HG03457 (cell line): ENCODE results near the gene ITGA3.

Experiments used
- ATAC-seq: cut with Tn5 transposase; IDR thresholded peaks from one replicate; pipeline ENCODE4 v1.9.1; 2021; ENCODE audit warnings: moderate number of reproducible peaks; ENCODE audit not compliant: unreplicated experiment

The ITGA3 gene

DNA sequence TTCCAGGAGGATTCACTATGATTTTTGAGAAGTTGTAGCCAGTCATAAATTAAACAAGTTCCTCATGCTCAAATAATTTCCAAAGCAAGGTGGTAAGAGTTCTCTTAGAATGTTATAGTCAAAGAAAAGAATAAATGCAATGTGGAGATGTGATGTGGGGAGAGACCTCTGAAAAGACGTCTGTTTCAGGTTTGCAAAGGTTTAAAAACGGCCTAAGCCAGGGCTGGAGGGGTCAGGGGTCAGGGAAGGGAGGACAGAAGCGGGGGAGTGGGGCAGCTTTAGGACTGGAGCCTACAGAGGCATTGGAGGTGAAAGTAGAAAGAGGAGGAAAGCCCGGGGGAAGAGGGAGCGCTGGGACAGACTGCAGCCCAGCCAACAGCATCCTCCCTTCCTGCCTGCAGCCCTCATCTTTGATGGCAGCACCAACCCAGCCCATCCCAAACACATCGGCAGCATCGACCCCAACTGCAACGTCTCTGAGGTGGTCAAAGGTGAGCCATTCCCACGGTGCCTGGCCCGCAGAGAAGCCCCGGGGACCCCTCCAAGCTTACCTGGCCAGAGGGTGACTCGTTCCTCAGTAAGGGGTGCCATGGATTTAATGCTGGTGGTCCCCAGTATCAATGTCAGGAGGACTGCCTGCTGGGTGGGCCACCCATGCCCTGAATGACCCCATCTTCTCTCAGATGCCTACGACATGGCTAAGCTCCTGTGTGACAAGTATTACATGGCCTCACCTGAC lies 50.7 kb downstream of the ITGA3 start:
- ATAC-seq, result no peak

DNA sequence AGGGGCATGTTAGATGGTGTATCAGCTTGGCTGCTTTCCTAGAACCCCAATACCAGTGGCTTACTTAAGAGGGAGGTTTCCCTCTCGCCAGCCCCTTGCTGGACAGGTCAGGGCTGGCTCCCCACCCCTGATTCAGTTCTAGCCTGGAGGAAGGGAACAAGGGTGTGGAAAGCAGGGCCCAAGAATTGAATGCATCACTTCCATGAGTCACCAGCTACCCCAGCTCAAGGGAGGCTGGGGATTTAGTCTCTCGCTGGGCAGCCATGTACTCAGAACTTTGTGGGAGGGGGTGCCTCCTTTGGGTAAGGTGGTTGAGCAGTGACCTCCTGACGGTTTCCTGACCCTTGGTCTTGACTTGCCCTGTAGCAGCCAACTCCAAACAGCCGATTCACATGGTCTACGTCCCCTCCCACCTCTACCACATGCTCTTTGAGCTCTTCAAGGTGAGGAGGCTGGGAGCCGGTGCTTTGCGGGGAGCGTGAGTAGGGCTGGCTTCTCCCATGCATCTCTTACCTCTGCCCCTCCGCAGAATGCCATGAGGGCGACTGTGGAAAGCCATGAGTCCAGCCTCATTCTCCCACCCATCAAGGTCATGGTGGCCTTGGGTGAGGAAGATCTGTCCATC lies 52.0 kb downstream of the ITGA3 start:
- ATAC-seq, result no peak

DNA sequence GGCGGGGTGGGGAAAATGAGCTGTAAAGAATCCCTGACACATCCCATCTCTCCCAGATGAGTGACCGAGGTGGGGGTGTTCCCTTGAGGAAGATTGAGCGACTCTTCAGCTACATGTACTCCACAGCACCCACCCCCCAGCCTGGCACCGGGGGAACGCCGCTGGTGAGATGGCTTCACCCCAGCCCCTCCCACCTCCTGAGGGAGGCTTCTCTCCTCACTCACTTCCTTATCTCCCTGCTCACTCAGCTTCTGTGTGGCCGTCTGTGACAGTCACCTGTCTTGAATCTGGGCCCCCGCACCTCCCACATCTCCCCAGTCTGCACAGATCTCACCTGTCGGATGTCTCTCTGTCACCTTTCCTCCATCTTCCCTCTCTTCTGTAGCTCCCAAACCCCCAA lies 52.6 kb downstream of the ITGA3 start:
- no peak for ATAC-seq

DNA sequence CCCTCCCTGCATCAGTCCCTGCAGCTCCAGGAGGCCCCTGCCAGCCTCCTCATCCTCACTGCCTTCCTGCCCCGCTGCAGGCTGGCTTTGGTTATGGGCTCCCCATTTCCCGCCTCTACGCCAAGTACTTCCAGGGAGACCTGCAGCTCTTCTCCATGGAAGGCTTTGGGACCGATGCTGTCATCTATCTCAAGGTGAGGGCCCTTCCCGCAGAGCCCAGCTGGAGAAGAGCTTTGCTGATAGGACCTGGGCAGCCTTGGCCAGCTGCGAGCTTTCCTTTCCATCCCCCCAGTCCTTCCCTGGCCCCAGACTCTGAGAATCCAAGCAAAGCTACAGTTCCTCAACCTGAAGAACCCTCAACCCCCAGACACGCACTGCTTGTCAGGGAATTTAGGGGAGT lies 53.3 kb downstream of the ITGA3 start:
- ATAC-seq, result no peak

DNA sequence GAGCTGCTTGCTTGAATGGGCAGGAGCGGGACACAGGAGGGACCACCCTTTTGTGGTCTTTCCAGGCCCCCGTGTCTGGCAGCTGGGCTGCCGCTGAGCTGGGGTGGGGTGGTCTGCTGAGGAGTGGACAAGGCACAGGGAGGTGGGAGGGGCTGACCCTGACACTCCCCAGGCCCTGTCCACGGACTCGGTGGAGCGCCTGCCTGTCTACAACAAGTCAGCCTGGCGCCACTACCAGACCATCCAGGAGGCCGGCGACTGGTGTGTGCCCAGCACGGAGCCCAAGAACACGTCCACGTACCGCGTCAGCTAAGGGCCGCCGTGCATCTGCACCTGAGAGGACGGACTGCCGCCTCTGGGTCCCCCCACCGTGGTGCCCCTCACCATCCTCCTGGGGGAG lies 53.9 kb downstream of the ITGA3 start:
- no peak for ATAC-seq

DNA sequence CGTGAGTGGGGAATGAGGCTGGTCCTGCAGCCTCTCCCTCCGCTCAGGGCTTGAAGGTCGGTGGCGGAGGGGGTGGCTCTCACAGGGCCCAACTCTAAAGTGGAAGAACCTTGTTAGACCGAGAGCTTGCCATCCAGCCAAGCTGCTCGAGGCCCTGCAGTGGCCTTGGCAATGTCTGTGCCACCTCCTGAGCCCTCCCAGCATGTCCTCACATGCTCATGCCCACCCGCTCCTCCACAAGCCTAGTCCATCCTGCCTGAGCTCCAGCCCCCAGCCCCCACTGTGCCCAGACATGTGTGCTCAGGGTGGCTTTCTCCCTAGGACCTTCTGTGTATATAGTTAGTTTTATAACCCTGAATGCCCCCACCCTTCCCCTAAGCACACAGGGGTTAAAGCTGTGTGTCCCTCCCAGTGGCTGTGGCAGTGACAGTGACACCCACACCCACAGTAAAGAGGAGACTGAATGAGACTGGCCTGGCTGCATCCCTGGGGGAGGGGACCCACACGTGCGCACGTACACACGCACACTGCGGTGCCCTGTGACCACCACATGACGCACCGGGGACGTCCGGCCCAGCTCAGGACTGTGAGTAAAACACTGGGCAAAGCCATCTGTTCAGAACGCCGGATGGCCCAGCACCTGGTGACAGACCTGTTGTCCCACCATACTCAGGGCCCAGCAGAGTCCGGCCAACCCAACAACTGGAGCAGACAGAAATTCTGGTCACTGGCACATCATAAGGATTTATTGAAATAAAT lies 54.9 kb downstream of the ITGA3 start:
- no peak for ATAC-seq

DNA sequence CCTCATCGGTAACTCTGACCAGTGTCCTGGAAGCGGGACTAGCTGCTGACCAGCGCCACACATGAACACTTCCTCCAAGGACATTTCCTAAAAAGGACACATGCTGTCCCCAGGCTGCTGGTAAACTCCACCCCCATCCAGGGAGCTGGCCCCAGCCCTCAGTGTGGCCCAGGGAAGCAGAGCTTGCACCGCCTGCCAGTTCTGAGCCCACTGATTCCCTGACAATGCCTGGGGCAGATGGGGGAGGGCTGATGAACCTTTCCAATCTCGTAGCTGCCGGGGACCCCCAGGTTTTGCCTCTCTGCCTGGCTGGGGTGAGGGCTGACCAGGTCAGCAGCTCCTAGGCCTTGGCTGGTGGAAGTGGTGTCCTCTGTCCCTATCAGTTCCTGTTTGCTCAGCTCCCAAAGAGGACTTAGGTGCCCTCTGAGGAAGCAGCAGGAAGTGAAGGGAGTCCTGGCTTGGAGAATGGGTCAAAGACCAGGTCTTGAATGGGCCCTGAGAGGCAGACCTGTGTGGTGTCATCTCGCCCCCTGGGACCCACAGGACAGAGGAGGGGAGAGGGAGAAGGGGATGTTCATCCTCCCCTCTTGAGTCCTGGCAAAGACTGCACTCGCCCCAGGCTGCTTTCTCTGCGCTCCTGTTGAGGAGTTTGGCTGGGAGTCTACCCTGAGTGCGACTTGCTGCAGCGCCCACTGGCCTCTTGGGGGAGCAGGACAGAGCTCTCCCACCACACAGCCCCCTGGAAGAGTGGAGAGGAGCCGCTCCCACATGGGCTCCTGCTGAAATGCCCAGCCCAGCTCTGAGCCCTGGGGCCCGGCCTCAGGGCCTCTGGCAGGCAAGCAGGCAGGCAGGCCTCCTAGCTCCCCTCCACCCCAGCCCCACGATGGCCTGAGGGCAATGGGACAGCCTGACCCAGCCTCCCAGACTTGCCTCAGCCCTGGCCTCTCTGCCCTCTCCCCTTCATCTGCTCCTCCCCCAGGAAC lies 56.1 kb downstream of the ITGA3 start:
- ATAC-seq, result no peak

DNA sequence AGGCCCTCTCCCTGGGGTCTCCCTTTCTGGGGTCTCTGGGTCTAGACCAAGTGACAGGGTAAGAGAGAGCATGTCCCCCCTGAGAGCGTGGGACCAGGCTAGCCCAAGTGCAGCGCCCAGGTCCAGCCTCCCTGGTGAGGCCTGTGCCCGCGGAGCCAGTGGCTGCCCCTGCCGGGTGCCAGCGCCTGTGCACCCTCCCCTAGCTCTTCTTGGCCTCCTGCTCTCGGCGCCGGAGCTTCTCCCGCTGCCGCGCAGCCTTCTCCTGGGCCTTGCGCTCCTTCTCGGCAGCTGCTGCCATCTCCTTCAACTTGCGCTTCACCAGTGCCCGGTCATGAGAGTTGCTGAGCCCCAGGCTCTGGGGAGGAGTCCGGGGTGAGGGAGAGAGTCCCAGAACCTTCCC lies 56.8 kb downstream of the ITGA3 start:
- no peak for ATAC-seq

DNA sequence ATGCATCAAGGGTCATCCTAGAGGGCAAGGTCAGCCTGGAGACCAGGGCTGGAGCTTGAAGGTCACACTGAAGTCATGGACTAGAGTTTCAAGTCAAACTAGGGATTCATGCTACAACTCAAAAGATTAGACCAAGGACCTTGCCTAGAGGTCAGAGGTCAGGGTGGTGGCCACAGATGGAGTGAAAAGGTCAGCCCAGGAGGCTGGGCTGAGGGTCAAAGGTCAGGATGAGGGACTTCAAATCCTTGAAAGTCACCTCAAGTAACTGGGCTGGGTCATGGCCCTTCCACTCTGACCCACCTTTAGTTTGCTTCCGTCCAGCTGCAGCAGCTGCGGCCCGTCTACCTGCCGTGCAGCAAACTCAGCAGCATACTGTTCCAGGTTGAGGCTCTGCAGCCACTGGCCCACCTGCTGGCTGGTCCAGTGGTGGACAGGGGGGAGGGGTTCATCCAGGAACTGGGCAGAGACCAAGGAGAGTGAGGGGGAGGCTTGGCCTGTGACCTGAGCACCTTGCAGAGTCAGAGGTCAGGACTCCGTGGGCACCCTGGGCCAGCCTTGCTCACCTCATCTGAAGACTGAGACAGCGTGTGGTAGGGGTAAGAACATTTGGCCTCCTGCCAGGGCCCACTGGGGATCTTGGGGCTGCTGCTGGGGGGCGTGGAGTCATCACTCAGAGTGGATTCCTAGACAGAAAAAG lies 57.9 kb downstream of the ITGA3 start:
- no peak for ATAC-seq

DNA sequence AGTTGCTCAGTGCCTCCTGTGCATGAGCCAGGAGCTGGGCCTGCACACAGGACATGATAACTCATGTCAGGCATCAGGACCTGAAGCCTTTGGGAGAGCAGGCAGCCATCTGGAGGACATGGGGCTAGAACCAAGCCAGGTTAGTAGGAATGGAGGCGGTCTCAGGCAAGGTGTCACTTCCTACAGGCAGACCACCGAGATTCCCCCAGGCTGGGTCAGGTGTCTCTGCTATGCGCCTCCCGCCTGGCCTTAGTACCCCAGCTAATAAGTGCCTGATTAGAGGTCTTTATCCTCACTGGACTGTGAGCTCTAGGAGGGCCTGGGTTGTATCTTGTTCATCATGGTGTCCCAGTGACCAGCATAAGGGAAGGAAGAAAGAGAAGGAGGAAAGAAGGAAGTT lies 58.5 kb downstream of the ITGA3 start:
- ATAC-seq, result no peak

DNA sequence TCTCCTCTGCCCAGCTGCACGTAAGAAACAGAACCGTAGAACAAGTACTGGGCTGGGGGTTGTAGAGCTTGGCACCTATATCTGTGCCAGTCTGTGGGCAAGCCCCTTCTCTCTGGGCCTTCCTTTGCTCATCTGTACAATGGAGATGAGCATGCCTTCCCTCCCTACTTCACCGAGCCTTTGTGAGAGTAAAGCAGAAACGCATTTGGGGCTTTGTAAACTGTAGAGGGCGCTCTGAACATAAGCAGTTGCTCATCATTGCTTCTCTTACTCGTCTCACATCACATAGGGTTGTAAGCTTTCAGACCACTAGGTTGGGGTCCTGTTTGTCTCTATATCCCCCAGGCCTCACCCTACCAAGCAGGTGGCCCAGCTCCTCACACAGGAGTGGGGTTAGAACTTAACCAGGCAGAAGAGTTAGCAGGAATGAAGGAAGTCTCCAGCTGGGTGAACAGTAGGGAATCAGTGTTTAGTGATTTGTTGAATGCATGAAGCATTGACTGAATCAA lies 59.0 kb downstream of the ITGA3 start:
- no peak for ATAC-seq

DNA sequence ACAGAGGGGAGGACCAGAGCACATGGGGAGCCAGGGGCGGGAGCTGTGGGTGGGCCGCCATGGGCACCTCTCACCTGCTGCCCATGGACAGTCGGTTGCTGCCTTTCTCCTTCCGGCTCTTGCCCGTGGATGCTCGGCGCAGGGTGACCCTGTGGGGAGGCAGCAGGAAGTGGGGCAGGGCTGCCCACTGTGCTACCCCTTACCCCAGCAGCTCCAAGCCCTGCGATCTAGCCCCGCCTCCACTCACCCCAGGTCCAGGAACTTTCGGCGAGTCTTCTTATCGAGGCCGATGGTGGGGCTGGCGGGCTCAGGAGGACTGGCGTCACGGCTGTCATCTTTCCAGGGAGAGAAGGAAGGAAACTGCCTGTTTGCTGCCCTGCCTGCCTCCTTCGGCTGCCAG lies 59.8 kb downstream of the ITGA3 start:
- ATAC-seq, result no peak

DNA sequence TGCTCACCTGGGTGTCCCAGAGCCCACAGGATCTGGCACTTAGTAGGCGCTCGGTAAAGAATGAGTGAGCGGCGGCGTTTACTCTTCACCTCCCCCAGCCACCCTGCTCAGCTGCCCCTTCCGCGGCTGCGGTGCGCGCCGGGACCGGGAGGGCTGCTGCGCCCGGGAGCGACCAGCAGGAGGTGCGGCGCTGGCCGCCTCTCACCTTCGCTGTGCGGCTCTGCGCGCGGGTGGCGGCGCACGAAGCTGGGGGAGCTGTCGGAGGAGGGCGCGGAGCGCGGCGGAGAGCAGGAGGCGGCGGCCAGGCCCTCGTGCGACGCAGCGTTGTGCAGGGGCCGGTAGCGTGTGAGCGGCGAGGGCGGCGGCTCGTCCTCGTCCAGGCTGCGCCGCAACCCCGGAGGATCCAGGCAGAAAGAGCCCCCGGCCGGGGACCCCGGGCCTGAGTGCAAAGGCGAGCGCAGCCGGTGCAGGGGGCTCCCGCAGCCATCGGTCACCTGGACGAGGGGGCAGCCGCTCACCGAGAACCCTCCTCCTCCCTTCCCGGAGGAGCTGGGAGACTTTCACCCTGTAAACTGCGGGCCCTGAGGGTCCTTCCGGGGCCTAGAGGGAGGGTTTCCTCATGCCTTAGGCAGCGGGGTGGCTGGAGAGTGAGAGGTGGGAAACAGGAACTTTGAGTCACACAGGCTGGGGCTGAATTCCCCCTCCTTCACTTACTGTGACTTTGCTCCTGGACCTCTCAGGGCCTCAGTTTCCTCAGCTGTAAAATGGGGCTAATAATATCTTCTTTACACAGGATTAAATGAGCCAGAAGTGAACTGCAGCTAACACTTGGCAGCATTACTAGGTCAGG lies 61.5 kb downstream of the ITGA3 start:
- no peak for ATAC-seq

DNA sequence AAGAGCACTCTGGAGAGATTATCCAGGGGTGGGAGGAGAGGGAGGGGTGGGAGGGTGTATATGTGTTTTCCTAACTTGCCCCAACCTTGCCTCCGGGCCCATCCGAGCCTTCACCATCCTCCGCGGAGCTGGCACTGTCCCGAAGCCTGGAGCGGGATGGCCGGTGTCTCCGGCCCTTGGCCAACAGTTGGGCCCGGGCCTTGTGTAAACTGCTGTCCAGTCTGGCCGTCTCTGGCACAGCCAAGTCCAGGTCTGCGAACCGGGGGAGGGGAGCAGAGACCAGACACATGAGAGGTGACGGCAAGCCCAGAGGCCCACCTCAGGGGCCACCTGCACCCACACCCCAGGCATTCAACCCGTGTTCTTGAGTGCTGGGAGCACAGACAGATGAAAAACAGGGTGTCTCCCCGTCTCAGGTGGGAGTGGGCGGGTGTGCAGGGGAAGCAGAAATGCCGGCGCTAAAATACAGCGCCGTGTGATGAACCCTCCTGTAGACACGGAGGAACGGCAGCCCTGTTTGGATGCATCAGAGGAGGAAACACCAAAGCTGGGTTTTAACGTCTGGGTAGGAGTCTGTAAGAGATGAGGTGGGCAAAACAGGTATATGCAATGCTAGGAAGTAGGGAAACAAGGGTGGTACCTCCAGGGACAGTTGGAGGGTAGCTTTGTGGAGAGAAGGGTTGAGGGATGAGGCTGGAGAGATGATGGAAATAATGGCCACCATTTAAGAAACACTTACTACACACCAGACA lies 62.3 kb downstream of the ITGA3 start:
- no peak for ATAC-seq

DNA sequence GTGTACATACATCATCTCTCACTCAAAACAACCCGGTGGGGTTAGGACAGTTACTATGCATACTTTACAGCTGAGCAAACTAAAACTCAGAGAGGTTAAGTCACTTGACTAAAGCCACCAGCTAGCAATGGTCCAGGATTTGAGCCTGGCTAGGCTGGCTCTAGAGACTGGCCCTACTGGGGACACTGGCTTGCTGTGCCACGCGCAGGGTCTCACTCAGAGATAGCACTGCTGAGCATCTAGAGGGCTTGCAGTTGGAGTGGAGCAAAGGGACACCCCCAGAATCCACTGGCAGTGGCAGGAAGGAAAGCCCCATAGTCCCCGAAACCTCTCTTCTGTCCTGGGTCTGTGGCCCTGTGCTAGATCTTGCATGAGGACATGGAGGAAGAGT lies 62.9 kb downstream of the ITGA3 start:
- ATAC-seq, result no peak

DNA sequence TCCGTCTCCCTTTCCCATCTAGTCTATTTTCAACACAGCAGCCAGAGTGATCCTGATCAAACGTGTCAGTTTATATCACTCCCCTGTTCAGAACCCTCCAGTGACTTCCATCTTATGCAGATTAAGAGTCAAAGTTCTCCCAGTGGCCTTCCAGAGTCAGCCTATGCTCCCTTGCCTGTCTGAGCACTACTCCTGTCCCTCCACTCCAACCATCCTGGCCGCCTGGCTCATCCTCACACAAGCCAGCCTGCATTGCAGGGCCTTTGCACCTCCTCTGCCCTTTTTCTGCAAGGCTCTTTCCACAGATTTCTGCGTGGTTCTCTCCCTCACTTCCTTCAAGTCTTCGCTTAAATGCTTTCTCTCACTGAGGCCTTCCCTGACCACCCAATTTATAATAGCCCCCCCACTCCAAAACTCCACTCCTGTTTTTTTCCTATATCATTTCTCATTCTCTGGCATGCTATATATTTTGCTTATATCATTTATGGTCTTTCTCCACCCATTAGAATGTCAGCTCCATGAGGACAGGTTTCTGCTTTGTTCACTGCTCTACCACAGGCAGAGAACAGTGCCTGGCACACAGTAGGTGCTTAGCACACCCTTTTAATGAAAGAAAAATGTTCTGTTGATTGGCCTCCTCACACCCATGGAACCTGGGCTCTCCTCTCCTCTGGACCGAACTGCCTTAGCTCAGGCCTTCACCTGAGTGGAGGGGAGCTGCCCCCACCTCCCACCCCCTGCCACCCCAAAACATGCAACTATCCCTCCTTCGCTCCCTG lies 64.8 kb downstream of the ITGA3 start:
- ATAC-seq, result no peak

DNA sequence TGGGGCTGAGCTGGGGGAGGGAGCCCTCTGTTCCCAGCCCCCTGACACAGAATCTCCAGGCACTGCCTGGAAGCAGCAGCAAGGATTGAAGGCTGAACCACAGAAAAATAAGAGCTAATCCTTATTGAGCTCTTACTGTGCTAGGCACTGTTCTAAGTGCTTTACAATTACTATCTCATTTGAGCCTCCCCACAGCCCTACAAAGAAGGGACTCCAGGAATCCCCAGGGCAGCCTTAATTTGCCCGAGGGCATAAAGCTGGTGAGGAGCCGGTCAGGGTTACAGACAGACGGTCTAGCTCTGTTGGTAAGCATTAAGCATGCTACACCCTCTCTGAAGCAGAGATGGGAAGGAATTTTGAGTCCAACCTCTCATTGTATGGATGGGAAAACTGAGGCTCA lies 67.0 kb downstream of the ITGA3 start:
- ATAC-seq, result no peak
